Stimulated activated naive CD8-positive, alpha-beta T cell treated with anti-CD3 and anti-CD28 coated beads, Interleukin-15, Interleukin-2, amounts not matched to agents 100 ng/mL and 50 ng/mL, for 24 hours (primary cell): Measurements from ENCODE around the gene STAC2.

ENCODE experiments used
- H3K27ac Mint-ChIP-seq: one replicate; pipeline ENCODE4 v1.8.0; 2021; ENCODE audit warnings: mild to moderate bottlenecking, mixed read lengths
- H3K27me3 Mint-ChIP-seq: one replicate; pipeline ENCODE4 v1.8.0; 2021; ENCODE audit warnings: mixed read lengths
- H3K36me3 Mint-ChIP-seq: one replicate; pipeline ENCODE4 v1.8.0; 2021; ENCODE audit warnings: low read depth, mixed read lengths
- H3K4me1 Mint-ChIP-seq: one replicate; pipeline ENCODE4 v1.8.0; 2021; ENCODE audit warnings: low read depth, mixed read lengths
- H3K4me3 Mint-ChIP-seq: one replicate; pipeline ENCODE4 v1.8.0; 2021; ENCODE audit warnings: mild to moderate bottlenecking, mixed read lengths
- H3K9me3 Mint-ChIP-seq: one replicate; pipeline ENCODE4 v1.8.0; 2021; ENCODE audit warnings: mixed read lengths

The STAC2 gene

DNA sequence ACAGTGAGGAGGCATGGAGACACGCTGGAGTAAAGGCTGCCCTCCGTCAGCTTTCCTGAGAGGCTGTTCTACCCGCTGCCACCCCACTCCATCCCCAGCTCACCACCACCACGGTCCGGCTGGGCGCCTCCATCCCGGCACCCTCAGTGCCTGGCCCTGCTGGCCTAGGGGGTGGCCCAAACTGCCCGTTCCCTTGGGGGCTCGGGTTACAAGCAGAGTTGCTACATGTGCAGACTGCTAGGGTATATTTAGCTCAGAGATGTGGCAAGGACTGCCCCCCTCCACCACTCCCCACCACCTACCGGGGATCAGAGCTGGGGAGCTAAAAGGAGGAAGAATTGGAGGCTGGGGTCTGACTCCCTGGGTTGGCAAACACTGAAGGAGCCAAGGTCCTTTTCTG lies 32.4 kb downstream of the STAC2 start:
- Mint-ChIP-seq H3K9me3 (no peaks in the 10 kb centered on the region), H3K4me3 (no peak overlapping the region), H3K27me3 (no peaks in the 10 kb centered on the region), H3K4me1 (peaks cover 19% of the 10 kb centered on the region), H3K36me3 (peaks cover 14% of the 10 kb centered on the region), H3K27ac (no peak overlapping the region)

GRCh38 chr17:39192901-39193300 lies 32.8 kb downstream of the STAC2 start:
- Mint-ChIP-seq H3K27ac (peak overlapping the region; percentile 6), H3K36me3 (peaks cover 14% of the 10 kb centered on the region), H3K4me3 (no peak overlapping the region), H3K4me1 (peaks cover 14% of the 10 kb centered on the region), H3K9me3 (no peaks in the 10 kb centered on the region), H3K27me3 (no peaks in the 10 kb centered on the region)

DNA sequence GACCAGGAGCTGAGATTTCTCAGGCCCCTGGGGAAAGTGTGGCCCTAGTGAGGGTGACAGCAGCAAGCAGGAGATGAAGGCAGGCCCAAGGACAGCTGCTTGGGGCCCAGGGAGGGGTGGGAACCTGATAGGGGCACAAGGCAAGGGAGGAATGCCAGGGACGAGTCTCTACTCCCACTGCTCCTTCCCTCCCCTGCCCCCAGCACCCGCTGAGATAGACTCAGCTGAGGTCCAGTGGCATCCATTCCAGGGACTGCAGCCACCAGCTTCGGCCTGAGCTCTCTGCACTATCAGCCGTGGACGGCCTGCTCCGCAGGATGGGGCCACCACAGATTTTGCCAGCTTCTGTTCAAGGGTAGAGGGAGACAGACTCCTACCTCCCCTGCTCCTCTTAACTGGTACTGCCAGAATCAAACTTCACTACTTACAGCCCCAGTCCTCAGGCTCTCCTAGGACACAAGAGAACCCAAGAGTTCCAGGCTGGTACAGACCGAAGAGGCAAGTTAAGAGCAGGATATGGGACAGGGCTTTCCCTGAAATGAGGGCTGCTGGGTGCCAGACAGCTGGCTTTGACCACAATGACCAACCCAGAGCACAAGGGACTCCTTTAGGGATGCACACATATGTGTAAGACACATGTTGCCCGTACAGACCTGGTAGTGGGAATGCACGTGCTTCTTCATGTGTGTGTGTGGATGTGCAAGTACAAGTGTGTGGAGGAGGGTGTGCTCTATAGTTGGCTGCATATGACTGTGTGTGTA lies 33.8 kb downstream of the STAC2 start:
- H3K4me3 Mint-ChIP-seq, result no peak overlapping the region
- H3K9me3 Mint-ChIP-seq, result no peaks in the 10 kb centered on the region
- H3K27me3 Mint-ChIP-seq, result no peaks in the 10 kb centered on the region
- no peak overlapping the region for H3K27ac Mint-ChIP-seq
- H3K4me1 Mint-ChIP-seq, result peaks cover 13% of the 10 kb centered on the region
- peaks cover 19% of the 10 kb centered on the region for H3K36me3 Mint-ChIP-seq

DNA sequence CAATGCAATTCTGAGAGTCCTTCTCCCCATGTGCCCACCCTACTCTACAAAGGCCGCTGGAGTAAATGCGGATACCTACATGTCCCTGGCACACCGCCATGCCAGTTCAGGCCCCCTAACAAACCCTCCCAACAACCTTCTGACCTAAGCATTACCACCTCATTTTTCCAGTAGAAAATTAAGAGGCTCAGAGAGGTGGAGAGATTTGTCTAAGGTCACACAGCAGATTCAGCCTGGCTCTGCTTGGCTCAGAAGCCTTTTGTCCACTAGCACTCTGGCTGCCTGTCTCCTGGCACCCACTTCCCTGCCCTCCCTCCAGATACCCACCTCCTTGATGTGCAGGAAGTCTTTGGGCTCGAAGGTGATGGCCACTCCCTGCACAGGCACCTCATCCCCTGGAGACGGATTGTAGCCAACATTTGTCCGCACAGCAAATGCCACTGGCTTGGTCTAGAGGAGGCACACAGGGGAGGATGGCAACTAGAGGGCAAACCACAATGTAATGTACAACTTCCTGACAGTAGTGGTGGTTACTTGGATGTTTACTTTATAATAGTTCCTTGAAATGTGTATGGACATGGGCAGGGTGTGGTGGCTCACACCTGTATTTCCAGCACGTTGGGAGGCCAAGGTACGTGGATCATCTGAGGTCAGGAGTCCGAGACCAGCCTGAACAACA lies 38.5 kb downstream of the STAC2 start:
- Mint-ChIP-seq H3K36me3 (peaks cover 21% of the 10 kb centered on the region), H3K9me3 (no peaks in the 10 kb centered on the region), H3K27ac (no peak overlapping the region), H3K4me1 (no peaks in the 10 kb centered on the region), H3K27me3 (no peaks in the 10 kb centered on the region), H3K4me3 (no peak overlapping the region)

- Mint-ChIP-seq H3K4me1 (no peaks in the 10 kb centered on the region), H3K4me3 (no peak overlapping the region), H3K9me3 (no peaks in the 10 kb centered on the region), H3K36me3 (peaks cover 19% of the 10 kb centered on the region), H3K27me3 (no peaks in the 10 kb centered on the region), H3K27ac (no peak overlapping the region)
Measured at GRCh38 chr17:39186481-39187002, 39.2 kb downstream of the STAC2 start.

DNA sequence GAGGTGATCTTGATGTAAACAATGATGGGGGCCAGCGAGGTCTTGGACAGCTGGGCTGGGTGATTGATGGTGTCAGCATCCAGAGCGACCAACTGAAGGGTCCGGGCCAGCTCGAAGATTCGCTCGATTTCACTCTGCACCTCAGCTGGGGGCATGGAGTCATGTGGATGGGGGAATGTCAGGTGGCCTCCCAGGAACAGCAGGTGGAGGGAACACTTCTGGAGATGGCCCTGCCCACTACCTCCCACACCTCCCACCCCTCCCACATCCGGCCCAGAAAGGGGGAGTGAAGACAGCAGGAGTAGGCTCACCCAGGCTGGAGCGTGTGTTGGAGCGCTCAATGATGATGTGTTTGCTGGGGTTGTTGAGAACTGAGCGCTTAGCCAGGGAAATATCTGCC lies 42.0 kb downstream of the STAC2 start:
- Mint-ChIP-seq H3K4me3 (no peak overlapping the region), H3K27me3 (no peaks in the 10 kb centered on the region), H3K27ac (no peak overlapping the region), H3K36me3 (peaks cover 20% of the 10 kb centered on the region), H3K4me1 (no peaks in the 10 kb centered on the region), H3K9me3 (no peaks in the 10 kb centered on the region)

GRCh38 chr17:39183045-39183444 lies 42.7 kb downstream of the STAC2 start:
- no peak overlapping the region for H3K4me3 Mint-ChIP-seq
- H3K36me3 Mint-ChIP-seq, result peaks cover 23% of the 10 kb centered on the region
- H3K27ac Mint-ChIP-seq, result no peak overlapping the region
- H3K4me1 Mint-ChIP-seq, result no peaks in the 10 kb centered on the region
- H3K27me3 Mint-ChIP-seq, result no peaks in the 10 kb centered on the region
- H3K9me3 Mint-ChIP-seq, result no peaks in the 10 kb centered on the region

DNA sequence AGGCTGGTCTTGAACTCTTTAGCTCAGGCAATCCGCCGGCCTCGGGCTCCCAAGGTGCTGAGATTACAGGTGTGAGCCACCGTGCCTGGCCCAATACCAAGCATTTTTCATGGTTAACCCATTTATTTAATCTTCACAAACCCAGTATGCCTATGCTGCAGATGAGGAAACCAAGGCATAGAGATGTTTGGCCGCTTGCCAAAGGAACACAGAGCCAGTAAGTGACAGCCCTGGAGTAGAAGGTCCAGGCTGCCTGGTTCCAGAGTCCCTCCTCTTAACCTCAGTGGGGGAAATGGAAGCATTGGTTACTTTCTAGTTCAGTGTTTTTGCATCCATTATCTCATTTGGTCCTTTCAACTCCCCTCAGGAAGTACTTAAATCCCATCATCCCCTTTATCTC lies 44.4 kb downstream of the STAC2 start:
- H3K4me3 Mint-ChIP-seq, result no peak overlapping the region
- no peaks in the 10 kb centered on the region for H3K4me1 Mint-ChIP-seq
- H3K36me3 Mint-ChIP-seq, result peaks cover 24% of the 10 kb centered on the region
- H3K9me3 Mint-ChIP-seq, result no peaks in the 10 kb centered on the region
- H3K27ac Mint-ChIP-seq, result no peak overlapping the region
- no peaks in the 10 kb centered on the region for H3K27me3 Mint-ChIP-seq

DNA sequence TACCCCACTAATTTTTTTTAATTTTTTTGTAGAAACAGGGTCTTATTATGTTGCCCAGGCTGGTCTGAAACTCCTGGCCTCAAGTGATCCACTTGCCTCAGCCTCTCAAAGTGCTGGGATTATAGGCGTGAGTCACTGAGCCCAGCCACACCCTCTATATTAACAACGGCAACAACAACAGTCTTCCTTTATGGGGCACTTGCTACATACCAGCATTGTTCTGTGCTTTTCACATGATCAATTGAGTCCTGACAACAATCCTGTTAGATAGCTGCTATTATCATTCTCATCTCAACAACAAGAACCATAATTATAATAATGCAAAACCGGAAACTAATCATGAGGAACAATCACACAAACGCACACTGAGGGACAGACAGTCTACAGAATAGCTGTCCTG lies 47.2 kb downstream of the STAC2 start:
- Mint-ChIP-seq H3K4me3 (no peak overlapping the region), H3K9me3 (no peaks in the 10 kb centered on the region), H3K27me3 (no peaks in the 10 kb centered on the region), H3K36me3 (peaks cover 19% of the 10 kb centered on the region), H3K27ac (no peak overlapping the region), H3K4me1 (peaks cover 4% of the 10 kb centered on the region)

- peaks cover 11% of the 10 kb centered on the region for H3K36me3 Mint-ChIP-seq
- peaks cover 4% of the 10 kb centered on the region for H3K4me1 Mint-ChIP-seq
- no peak overlapping the region for H3K27ac Mint-ChIP-seq
- no peaks in the 10 kb centered on the region for H3K27me3 Mint-ChIP-seq
- no peak overlapping the region for H3K4me3 Mint-ChIP-seq
- no peaks in the 10 kb centered on the region for H3K9me3 Mint-ChIP-seq
Measured at GRCh38 chr17:39177256-39177655, 48.5 kb downstream of the STAC2 start.

DNA sequence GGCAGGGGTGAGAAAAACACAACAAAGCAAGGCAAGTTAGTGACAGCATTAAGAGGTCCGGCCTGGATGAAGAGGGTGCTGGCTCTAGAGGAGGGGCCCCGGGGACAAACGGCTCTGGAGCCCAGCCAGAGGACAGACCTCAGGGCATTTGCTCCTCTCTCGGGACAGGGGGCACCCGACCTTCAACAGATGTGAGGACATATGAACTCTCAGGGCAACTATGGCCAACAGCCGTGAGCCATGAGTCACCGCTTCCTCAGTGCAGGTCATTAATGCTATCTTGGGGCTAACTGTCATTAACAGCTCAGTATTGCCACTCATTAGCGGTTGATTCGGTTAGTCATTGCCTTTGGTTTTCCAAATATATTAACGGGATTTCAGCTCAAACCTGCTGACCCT lies 50.1 kb downstream of the STAC2 start:
- Mint-ChIP-seq H3K27me3 (no peaks in the 10 kb centered on the region), H3K27ac (no peak overlapping the region), H3K36me3 (peaks cover 11% of the 10 kb centered on the region), H3K4me3 (no peak overlapping the region), H3K9me3 (no peaks in the 10 kb centered on the region), H3K4me1 (peaks cover 4% of the 10 kb centered on the region)

GRCh38 chr17:39174920-39175694 lies 50.6 kb downstream of the STAC2 start:
- Mint-ChIP-seq H3K9me3 (no peaks in the 10 kb centered on the region), H3K4me3 (no peak overlapping the region), H3K4me1 (peaks cover 4% of the 10 kb centered on the region), H3K36me3 (peaks cover 11% of the 10 kb centered on the region), H3K27ac (no peak overlapping the region), H3K27me3 (no peaks in the 10 kb centered on the region)

- Mint-ChIP-seq H3K4me3 (no peak overlapping the region), H3K9me3 (no peaks in the 10 kb centered on the region), H3K27me3 (no peaks in the 10 kb centered on the region), H3K4me1 (peaks cover 4% of the 10 kb centered on the region), H3K27ac (no peak overlapping the region), H3K36me3 (peaks cover 10% of the 10 kb centered on the region)
Measured at GRCh38 chr17:39173526-39174274, 52.0 kb downstream of the STAC2 start.

- Mint-ChIP-seq H3K36me3 (peaks cover 7% of the 10 kb centered on the region), H3K4me3 (no peak overlapping the region), H3K9me3 (no peaks in the 10 kb centered on the region), H3K27me3 (no peaks in the 10 kb centered on the region), H3K27ac (no peak overlapping the region), H3K4me1 (peaks cover 4% of the 10 kb centered on the region)
Measured at GRCh38 chr17:39173080-39173479, 52.7 kb downstream of the STAC2 start.
